ENCODE results near the gene EHD2.

Gene EHD2

GRCh38 chr19:47713046-47714021 is at the start of gene EHD2:
TSS of gene EHD2 (plus strand) at chr19:47713422. CDS start at chr19:47716613, 3,191 bp downstream.
- no peak for TF ChIP-seq GATA3 (IDR thresholded peaks at IDR 0.05; ENCODE audit: low read depth, low read length)
- TF ChIP-seq GATA2 (IDR thresholded peaks at IDR 0.05; ENCODE audit: low read depth, low read length): no peak

GRCh38 chr19:47663435-47663910 is 49.7 kb upstream of the EHD2 start:
- no peak for TF ChIP-seq GATA2 (IDR thresholded peaks at IDR 0.05; ENCODE audit: low read depth, low read length)
- TF ChIP-seq GATA3 (IDR thresholded peaks at IDR 0.05; ENCODE audit: low read depth, low read length): no peak

- TF ChIP-seq GATA2 (IDR thresholded peaks at IDR 0.05; ENCODE audit: low read depth, low read length): no peak
- TF ChIP-seq GATA3 (IDR thresholded peaks at IDR 0.05; ENCODE audit: low read depth, low read length): no peak
These were observed 49.1 kb upstream of the EHD2 start for GRCh38 chr19:47663911-47664771.

GRCh38 chr19:47670736-47671135 is 42.5 kb upstream of the EHD2 start:
- no peak for TF ChIP-seq GATA3 (IDR thresholded peaks at IDR 0.05; ENCODE audit: low read depth, low read length)
- TF ChIP-seq GATA2 (IDR thresholded peaks at IDR 0.05; ENCODE audit: low read depth, low read length): no peak

GRCh38 chr19:47671499-47671898 is 41.7 kb upstream of the EHD2 start:
- TF ChIP-seq GATA3 (IDR thresholded peaks at IDR 0.05; ENCODE audit: low read depth, low read length): no peak
- TF ChIP-seq GATA2 (IDR thresholded peaks at IDR 0.05; ENCODE audit: low read depth, low read length): no peak

- no peak for TF ChIP-seq GATA3 (IDR thresholded peaks at IDR 0.05; ENCODE audit: low read depth, low read length)
- TF ChIP-seq GATA2 (IDR thresholded peaks at IDR 0.05; ENCODE audit: low read depth, low read length): no peak
These were observed 39.8 kb upstream of the EHD2 start for GRCh38 chr19:47673426-47673825.

- no peak for TF ChIP-seq GATA3 (IDR thresholded peaks at IDR 0.05; ENCODE audit: low read depth, low read length)
- no peak for TF ChIP-seq GATA2 (IDR thresholded peaks at IDR 0.05; ENCODE audit: low read depth, low read length)
These were observed 38.7 kb upstream of the EHD2 start for GRCh38 chr19:47674548-47674947.

GRCh38 chr19:47675271-47675670 is 38.0 kb upstream of the EHD2 start:
- TF ChIP-seq GATA3 (IDR thresholded peaks at IDR 0.05; ENCODE audit: low read depth, low read length) (no peak), GATA2 (IDR thresholded peaks at IDR 0.05; ENCODE audit: low read depth, low read length) (no peak)

GRCh38 chr19:47675859-47676258 is 37.4 kb upstream of the EHD2 start:
- TF ChIP-seq GATA2 (IDR thresholded peaks at IDR 0.05; ENCODE audit: low read depth, low read length) (no peak), GATA3 (IDR thresholded peaks at IDR 0.05; ENCODE audit: low read depth, low read length) (no peak)

- TF ChIP-seq GATA3 (IDR thresholded peaks at IDR 0.05; ENCODE audit: low read depth, low read length) (no peak), GATA2 (IDR thresholded peaks at IDR 0.05; ENCODE audit: low read depth, low read length) (no peak)
These were observed 36.4 kb upstream of the EHD2 start for GRCh38 chr19:47676811-47677210.

- TF ChIP-seq GATA3 (IDR thresholded peaks at IDR 0.05; ENCODE audit: low read depth, low read length): no peak
These were observed 33.8 kb upstream of the EHD2 start for GRCh38 chr19:47679251-47679900.

- TF ChIP-seq GATA3 (IDR thresholded peaks at IDR 0.05; ENCODE audit: low read depth, low read length): no peak
- no peak for TF ChIP-seq GATA2 (IDR thresholded peaks at IDR 0.05; ENCODE audit: low read depth, low read length)
These were observed 33.0 kb upstream of the EHD2 start for GRCh38 chr19:47679922-47680857.

- TF ChIP-seq GATA2 (IDR thresholded peaks at IDR 0.05; ENCODE audit: low read depth, low read length) (no peak), GATA3 (IDR thresholded peaks at IDR 0.05; ENCODE audit: low read depth, low read length) (no peak)
These were observed 32.3 kb upstream of the EHD2 start for GRCh38 chr19:47680858-47681332.
